Gastroesophageal sphincter (tissue), 3 donors: ENCODE results near the gene OTUB2.

Source experiments
- EP300 ChIP-seq: sonication (generic); formaldehyde crosslinking; IDR thresholded peaks from one replicate; pipeline ENCODE4 v1.6.1; 2017; ENCODE audit warnings: antibody characterized with exemption, mild to moderate bottlenecking
- POLR2A ChIP-seq, 2 donors: fragments of 450-650 bp; IDR thresholded peaks; one replicate each; pipeline ENCODE4 v1.6.1; 2017; ENCODE audit warnings: antibody characterized with exemption in 2 of 2, mild to moderate bottlenecking in 2 of 2, moderate library complexity in 1 of 2
- POLR2AphosphoS5 ChIP-seq: sonication (generic); formaldehyde crosslinking; IDR thresholded peaks from one replicate; pipeline ENCODE4 v1.6.1; 2017; ENCODE audit warnings: antibody characterized with exemption
- TF ChIP-seq, protein P1 (sequence below), 4 experiments: fragments of 200-600 bp in 2 of 4; fragments of 450-650 bp in 2 of 4; sonication (generic) in 1 of 4; IDR thresholded peaks; one replicate each; pipeline ENCODE4 v1.5.1; 2017 to 2019; ENCODE audit warnings: antibody characterized with exemption in 4 of 4, mild to moderate bottlenecking in 2 of 4, moderate library complexity in 2 of 4

DNA sequence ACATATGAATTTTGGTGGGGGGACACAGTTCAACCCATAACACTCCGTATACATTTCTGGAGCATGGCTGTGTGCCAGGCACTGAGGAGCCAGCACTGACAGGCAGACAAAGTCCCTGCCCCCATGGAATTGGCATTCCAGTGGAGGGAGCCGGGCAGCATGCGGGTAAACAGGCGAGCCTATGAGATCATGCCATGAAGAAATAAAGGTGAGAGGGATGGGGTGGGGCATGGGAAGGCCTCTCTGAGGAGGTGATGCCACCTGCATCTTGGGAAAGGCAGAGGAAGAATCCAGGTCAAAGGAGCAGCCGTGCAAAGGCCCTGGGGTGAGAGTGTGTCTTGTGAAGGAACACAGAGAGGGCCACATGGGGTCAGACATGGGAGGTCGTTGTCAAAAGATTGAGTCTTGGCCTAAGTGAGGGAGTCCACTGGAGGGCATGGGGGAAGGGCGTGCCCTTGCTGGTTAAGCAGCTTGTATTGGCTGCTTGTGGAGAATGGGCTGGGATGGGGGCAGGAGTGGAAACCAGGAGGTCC is 3.6 kb downstream of the OTUB2 start:
- TF ChIP-seq EP300: no peak
- TF ChIP-seq, protein P1, sequence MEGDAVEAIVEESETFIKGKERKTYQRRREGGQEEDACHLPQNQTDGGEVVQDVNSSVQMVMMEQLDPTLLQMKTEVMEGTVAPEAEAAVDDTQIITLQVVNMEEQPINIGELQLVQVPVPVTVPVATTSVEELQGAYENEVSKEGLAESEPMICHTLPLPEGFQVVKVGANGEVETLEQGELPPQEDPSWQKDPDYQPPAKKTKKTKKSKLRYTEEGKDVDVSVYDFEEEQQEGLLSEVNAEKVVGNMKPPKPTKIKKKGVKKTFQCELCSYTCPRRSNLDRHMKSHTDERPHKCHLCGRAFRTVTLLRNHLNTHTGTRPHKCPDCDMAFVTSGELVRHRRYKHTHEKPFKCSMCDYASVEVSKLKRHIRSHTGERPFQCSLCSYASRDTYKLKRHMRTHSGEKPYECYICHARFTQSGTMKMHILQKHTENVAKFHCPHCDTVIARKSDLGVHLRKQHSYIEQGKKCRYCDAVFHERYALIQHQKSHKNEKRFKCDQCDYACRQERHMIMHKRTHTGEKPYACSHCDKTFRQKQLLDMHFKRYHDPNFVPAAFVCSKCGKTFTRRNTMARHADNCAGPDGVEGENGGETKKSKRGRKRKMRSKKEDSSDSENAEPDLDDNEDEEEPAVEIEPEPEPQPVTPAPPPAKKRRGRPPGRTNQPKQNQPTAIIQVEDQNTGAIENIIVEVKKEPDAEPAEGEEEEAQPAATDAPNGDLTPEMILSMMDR (IDR thresholded peaks at IDR 0.05): no peak
- no peak for TF ChIP-seq POLR2A (IDR thresholded peaks at IDR 0.05)
- TF ChIP-seq POLR2AphosphoS5: no peak
